Adrenal gland (tissue), 5 donors: ENCODE data around the gene ZNF586.

Experiments used
- POLR2A ChIP-seq, 2 donors: fragments of 450-650 bp; IDR thresholded peaks; one replicate each; pipeline ENCODE4 v1.6.1; 2017; ENCODE audit warnings: antibody characterized with exemption in 2 of 2, mild to moderate bottlenecking in 2 of 2, moderate library complexity in 1 of 2
- TF ChIP-seq, protein P1 (sequence below), 6 experiments: fragments of 450-650 bp in 4 of 6; fragments of 200-600 bp in 2 of 6; sonication (generic) in 1 of 6; IDR thresholded peaks; 1 replicate in 5 of 6; 2 replicates in 1 of 6; pipeline versions ENCODE4 v1.5.1 to v1.8.0; 2016 to 2021; ENCODE audit warnings: antibody characterized with exemption in 6 of 6, mild to moderate bottlenecking in 2 of 6, moderate library complexity in 1 of 6
- donor health status: DM: no; HTN: no; CAD: no.

DNA sequence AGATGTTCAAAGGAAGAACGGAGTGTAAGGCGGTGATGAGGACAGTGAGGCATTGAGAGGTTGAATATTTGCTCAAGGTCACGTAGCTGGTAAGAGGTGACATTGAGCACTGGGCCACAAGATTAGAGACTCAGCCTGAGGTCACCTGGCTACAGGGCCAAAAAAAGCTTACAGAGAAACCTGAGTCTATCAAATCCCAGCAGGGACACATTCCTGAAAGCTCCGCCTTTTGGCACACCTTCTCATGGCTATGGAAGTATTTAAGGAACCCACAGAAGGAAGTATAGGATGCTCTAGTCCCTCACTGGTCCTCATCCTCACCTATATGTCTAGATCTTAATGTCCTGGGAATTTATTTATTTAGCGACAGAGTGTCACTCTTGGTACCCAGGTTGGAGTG lies 17.4 kb downstream of the ZNF586 start:
- TF ChIP-seq, protein P1, sequence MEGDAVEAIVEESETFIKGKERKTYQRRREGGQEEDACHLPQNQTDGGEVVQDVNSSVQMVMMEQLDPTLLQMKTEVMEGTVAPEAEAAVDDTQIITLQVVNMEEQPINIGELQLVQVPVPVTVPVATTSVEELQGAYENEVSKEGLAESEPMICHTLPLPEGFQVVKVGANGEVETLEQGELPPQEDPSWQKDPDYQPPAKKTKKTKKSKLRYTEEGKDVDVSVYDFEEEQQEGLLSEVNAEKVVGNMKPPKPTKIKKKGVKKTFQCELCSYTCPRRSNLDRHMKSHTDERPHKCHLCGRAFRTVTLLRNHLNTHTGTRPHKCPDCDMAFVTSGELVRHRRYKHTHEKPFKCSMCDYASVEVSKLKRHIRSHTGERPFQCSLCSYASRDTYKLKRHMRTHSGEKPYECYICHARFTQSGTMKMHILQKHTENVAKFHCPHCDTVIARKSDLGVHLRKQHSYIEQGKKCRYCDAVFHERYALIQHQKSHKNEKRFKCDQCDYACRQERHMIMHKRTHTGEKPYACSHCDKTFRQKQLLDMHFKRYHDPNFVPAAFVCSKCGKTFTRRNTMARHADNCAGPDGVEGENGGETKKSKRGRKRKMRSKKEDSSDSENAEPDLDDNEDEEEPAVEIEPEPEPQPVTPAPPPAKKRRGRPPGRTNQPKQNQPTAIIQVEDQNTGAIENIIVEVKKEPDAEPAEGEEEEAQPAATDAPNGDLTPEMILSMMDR (IDR thresholded peaks at IDR 0.05) = no peak
- TF ChIP-seq POLR2A (IDR thresholded peaks at IDR 0.05) = no peak
